H1 (cell line): ENCODE measurements around the gene TGM1. TPM values are rescaled to one million over a fixed set of nuclear protein-coding genes. Genes with fewer than 3 reads are reported as not detected.

Source experiments
- CTCF ChIA-PET: fragments of 300-600 bp; sonication (Branson Sonifier 250); formaldehyde crosslinking; loops from one replicate; lab custom pipeline; 2021; ENCODE audit not compliant: partially characterized antibody; lab: Charles Lee
- POLR2A ChIA-PET: fragments of 300-600 bp; sonication (Branson Sonifier 250); formaldehyde crosslinking; loops from one replicate; lab custom pipeline; 2021; ENCODE audit warnings: inconsistent platforms; ENCODE audit not compliant: partially characterized antibody; lab: Charles Lee
- DNase-seq, 2 experiments: peaks; one replicate each; pipeline versions ENCODE4 v3.0.0 to v3.0.0-alpha.2; 2010 to 2022; ENCODE audit warnings: low spot score in 2 of 2, low read depth in 1 of 2, mixed read lengths in 1 of 2
- FAIRE-seq: peaks from 2 replicates; lab custom pipeline; 2011; peaks lifted over from hg19 to GRCh38; lab: Jason Lieb, UNC
- H2AFZ ChIP-seq: 2 replicates; pipeline ENCODE4 v1.8.1; 2012; ENCODE audit warnings: low read length, inconsistent platforms
- H2AK5ac ChIP-seq: 2 replicates; pipeline ENCODE4 v1.6.1; 2013; ENCODE audit warnings: low read depth, low read length
- H2BK120ac ChIP-seq: replicated peaks from 2 replicates; pipeline ENCODE3; 2013; ENCODE audit warnings: low read depth, low read length, inconsistent platforms
- H2BK12ac ChIP-seq: 2 replicates; pipeline ENCODE4 v1.6.1; 2013; ENCODE audit warnings: low read depth, low read length
- H2BK15ac ChIP-seq: 2 replicates; pipeline ENCODE4 v1.6.1; 2013; ENCODE audit warnings: low read length
- H2BK20ac ChIP-seq: 2 replicates; pipeline ENCODE4 v1.6.1; 2013; ENCODE audit warnings: low read length
- H2BK5ac ChIP-seq: 2 replicates; pipeline ENCODE4 v1.6.1; 2013; ENCODE audit warnings: low read depth, low read length
- H3K14ac ChIP-seq: 2 replicates; pipeline ENCODE4 v1.6.1; 2013; ENCODE audit warnings: inconsistent platforms; ENCODE audit not compliant: insufficient read length
- H3K18ac ChIP-seq: 2 replicates; pipeline ENCODE4 v1.6.1; 2013; ENCODE audit warnings: low read length; ENCODE audit errors: extremely low read depth
- H3K23ac ChIP-seq: 2 replicates; pipeline ENCODE4 v1.6.1; 2013; ENCODE audit warnings: inconsistent platforms; ENCODE audit not compliant: insufficient read length
- H3K23me2 ChIP-seq: 2 replicates; pipeline ENCODE4 v1.6.1; 2013; ENCODE audit warnings: low read depth, low read length
- H3K27ac ChIP-seq: 2 replicates; pipeline ENCODE4 v1.6.1; 2011; ENCODE audit warnings: low read depth, low read length, inconsistent platforms
- H3K27me3 ChIP-seq, 4 experiments: replicated peaks in 1 of 4; 1 replicate in 1 of 4; 2 replicates in 3 of 4; pipeline versions ENCODE4 v1.6.1 to v1.8.1; 2011 to 2013; ENCODE audit warnings: low read length in 3 of 4, mild to moderate bottlenecking in 3 of 4, inconsistent platforms in 2 of 4, mixed read lengths in 2 of 4, moderate library complexity in 1 of 4; ENCODE audit not compliant: control insufficient read depth in 3 of 4, insufficient read depth in 3 of 4; ENCODE audit errors: extremely low read depth in 1 of 4
- H3K36me3 ChIP-seq, 4 experiments: 2 replicates each; pipeline versions ENCODE4 v1.6.1 to v1.8.1; 2011 to 2013; ENCODE audit warnings: mild to moderate bottlenecking in 4 of 4, low read length in 3 of 4, moderate library complexity in 2 of 4, control low read depth in 1 of 4, inconsistent platforms in 1 of 4; ENCODE audit not compliant: insufficient read depth in 4 of 4, control insufficient read depth in 2 of 4
- H3K4ac ChIP-seq: replicated peaks from 2 replicates; pipeline ENCODE3; 2013; ENCODE audit warnings: low read length, low read depth, mixed read lengths, inconsistent platforms; ENCODE audit not compliant: insufficient read length
- H3K4me1 ChIP-seq, 4 experiments: replicated peaks in 1 of 4; 1 replicate in 1 of 4; 2 replicates in 3 of 4; pipeline versions ENCODE4 v1.6.1 to v1.8.1; 2011 to 2013; ENCODE audit warnings: low read length in 3 of 4, inconsistent platforms in 2 of 4, mixed read lengths in 1 of 4; ENCODE audit not compliant: insufficient read depth in 4 of 4, control insufficient read depth in 3 of 4
- H3K4me2 ChIP-seq, 2 experiments: 2 replicates each; pipeline versions ENCODE4 v1.6.1 to v1.8.1; 2011 to 2013; ENCODE audit warnings: low read depth in 2 of 2, low read length in 2 of 2, control low read depth in 1 of 2, inconsistent platforms in 1 of 2, mild to moderate bottlenecking in 1 of 2; ENCODE audit not compliant: insufficient read depth in 1 of 2
- H3K4me3 ChIP-seq, 4 experiments: fragments of 200-600, 300-600 bp in 1 of 4; sonication (generic), shearing (Covaris generic), sonication (Bioruptor Twin) in 1 of 4; 2 replicates each; pipeline versions ENCODE4 v1.5.1 to v1.8.1; 2011 to 2016; ENCODE audit warnings: low read length in 4 of 4, low read depth in 3 of 4, control low read depth in 2 of 4, inconsistent platforms in 2 of 4, mild to moderate bottlenecking in 2 of 4, mixed read lengths in 1 of 4, moderate library complexity in 1 of 4; ENCODE audit not compliant: insufficient read depth in 2 of 4; ENCODE audit errors: extremely low read depth in 1 of 4
- H3K56ac ChIP-seq: replicated peaks from 2 replicates; pipeline ENCODE3; 2013; ENCODE audit warnings: low read depth, mild to moderate bottlenecking, mixed read lengths, low read length, inconsistent platforms; ENCODE audit not compliant: insufficient read length
- H3K79me1 ChIP-seq: 2 replicates; pipeline ENCODE4 v1.6.1; 2013; ENCODE audit warnings: low read depth, low read length, control low read depth
- H3K79me2 ChIP-seq, 2 experiments: 2 replicates each; pipeline versions ENCODE4 v1.6.1 to v1.8.1; 2012 to 2013; ENCODE audit warnings: low read length in 2 of 2, mild to moderate bottlenecking in 2 of 2, inconsistent platforms in 1 of 2; ENCODE audit not compliant: insufficient read depth in 2 of 2, control insufficient read depth in 1 of 2
- H3K9ac ChIP-seq, 4 experiments: replicated peaks in 1 of 4; 1 replicate in 1 of 4; 2 replicates in 3 of 4; pipeline versions ENCODE4 v1.6.1 to v1.8.1; 2011 to 2013; ENCODE audit warnings: low read depth in 3 of 4, low read length in 3 of 4, control low read depth in 2 of 4, mild to moderate bottlenecking in 2 of 4, moderate library complexity in 2 of 4, inconsistent platforms in 1 of 4; ENCODE audit errors: extremely low read depth in 1 of 4
- H3K9me3 ChIP-seq, 2 experiments: 2 replicates each; pipeline versions ENCODE4 v1.6.1 to v1.8.1; 2012 to 2013; ENCODE audit warnings: mild to moderate bottlenecking in 2 of 2, moderate library complexity in 2 of 2, control low read depth in 1 of 2, inconsistent platforms in 1 of 2, low read depth in 1 of 2, low read length in 1 of 2, mixed read lengths in 1 of 2; ENCODE audit not compliant: insufficient read depth in 2 of 2
- H4K20me1 ChIP-seq, 2 experiments: replicated peaks in 1 of 2; 2 replicates each; pipeline versions ENCODE3 to v1.8.1; 2011 to 2013; ENCODE audit warnings: inconsistent platforms in 2 of 2, low read length in 2 of 2, mild to moderate bottlenecking in 1 of 2; ENCODE audit not compliant: insufficient read depth in 2 of 2, control insufficient read depth in 1 of 2
- H4K5ac ChIP-seq: 2 replicates; pipeline ENCODE4 v1.6.1; 2013; ENCODE audit warnings: low read length, low read depth, mixed read lengths, inconsistent platforms; ENCODE audit not compliant: insufficient read length
- H4K8ac ChIP-seq: 2 replicates; pipeline ENCODE4 v1.8.0; 2013; ENCODE audit warnings: mild to moderate bottlenecking, moderate library complexity, low read length, inconsistent platforms; ENCODE audit not compliant: insufficient read depth; ENCODE audit errors: extremely low read depth
- H4K91ac ChIP-seq: replicated peaks from 2 replicates; pipeline ENCODE3; 2013; ENCODE audit warnings: low read length, mixed read lengths, inconsistent platforms; ENCODE audit not compliant: insufficient read length
- BRCA1 ChIP-seq: IDR thresholded peaks from 2 replicates; pipeline ENCODE4 v1.6.1; 2012; ENCODE audit warnings: low read depth, low read length, improper control_type of control experiment
- CREB1 ChIP-seq: IDR thresholded peaks from 2 replicates; pipeline ENCODE4 v1.6.1; 2012; ENCODE audit warnings: inconsistent platforms
- CTCF ChIP-seq, 3 experiments: IDR thresholded peaks; 1 replicate in 2 of 3; 2 replicates in 1 of 3; pipeline versions ENCODE4 v1.5.1 to v1.6.1; 2011; ENCODE audit warnings: low read length in 3 of 3, mild to moderate bottlenecking in 3 of 3, inconsistent platforms in 2 of 3, low read depth in 1 of 3, moderate library complexity in 1 of 3; ENCODE audit not compliant: insufficient read depth in 1 of 3; ENCODE audit errors: control extremely low read depth in 1 of 3
- KDM4A ChIP-seq: IDR thresholded peaks from one replicate; pipeline ENCODE4 v1.7.1; 2012; ENCODE audit warnings: low read depth, mild to moderate bottlenecking, moderate library complexity, low read length, inconsistent platforms; ENCODE audit not compliant: severe bottlenecking
- NRF1 ChIP-seq: IDR thresholded peaks from 2 replicates; pipeline ENCODE4 v1.6.1; 2011; ENCODE audit warnings: mild to moderate bottlenecking, low read depth, low read length, improper control_type of control experiment
- POLR2A ChIP-seq, 2 experiments: IDR thresholded peaks; 1 replicate in 1 of 2; 2 replicates in 1 of 2; pipeline ENCODE4 v1.6.1; 2011; ENCODE audit warnings: low read depth in 2 of 2, low read length in 2 of 2, mild to moderate bottlenecking in 2 of 2; ENCODE audit errors: control extremely low read depth in 1 of 2
- SIRT6 ChIP-seq: IDR thresholded peaks from one replicate; pipeline ENCODE4 v1.7.1; 2012; ENCODE audit warnings: low read length, inconsistent platforms
- SUZ12 ChIP-seq: fragments of 200-600 bp; sonication (generic); IDR thresholded peaks from 2 replicates; pipeline ENCODE4 v1.6.1; 2012; ENCODE audit warnings: mild to moderate bottlenecking, inconsistent platforms, low read length, moderate library complexity, mixed read lengths
- TEAD4 ChIP-seq: IDR thresholded peaks from 2 replicates; pipeline ENCODE4 v1.6.1; 2012; ENCODE audit warnings: low read depth, low read length, inconsistent platforms, mixed read lengths
- ZNF274 ChIP-seq: IDR thresholded peaks from 2 replicates; pipeline ENCODE4 v1.7.0; 2012; ENCODE audit warnings: low read length, borderline replicate concordance; ENCODE audit errors: extremely low read depth
- WGBS, 2 experiments: shearing (Covaris generic) in 1 of 2; methylation state at CpG; one replicate each; pipeline versions ENCODE4 v1.1.6 to v1.1.7; 2013 to 2015; ENCODE audit warnings: low lambda C conversion rate in 2 of 2, mixed read lengths in 2 of 2, inconsistent platforms in 1 of 2, low coverage in 1 of 2, missing lambda C conversion rate in 1 of 2; ENCODE audit not compliant: insufficient replicate concordance in 2 of 2, insufficient coverage in 1 of 2, insufficient read length in 1 of 2; ENCODE audit errors: extremely low coverage in 1 of 2, missing lambda C conversion rate in 1 of 2; 5-methylcytosine and 5-hydroxymethylcytosine counted together
- polyA plus RNA-seq, 7 experiments: library from polyadenylated mRNA; depleted of rRNA in 3 of 7; stranded (reverse) in 5 of 7; unstranded in 2 of 7; fragments of >200 nt in 5 of 7; fragments of 200-250 nt in 2 of 7; gene quantifications; 1 replicate in 5 of 7; 2 replicates in 1 of 7; 4 replicates in 1 of 7; pipeline versions ENCODE4 v1.2.1 to v1.2.3, GENCODE V29; 2011 to 2013; ENCODE audit warnings: missing spikeins in 2 of 7, mixed read lengths in 2 of 7
- total RNA-seq: library from RNA; stranded (reverse); fragmentation: NEBNext Ultra II Directional; extraction: Animal tissue kit (Norgen Biotek cat#: 25700); gene quantifications from 2 replicates; pipeline ENCODE4 v1.2.1, GENCODE V29; 2021

The TGM1 gene
- total and polyA plus RNA-seq, 2 of the 8 experiments (the other 6 are each of a cell fraction or from before 2014, with no cell fraction given): 1.8 to 2.2 TPM

DNA sequence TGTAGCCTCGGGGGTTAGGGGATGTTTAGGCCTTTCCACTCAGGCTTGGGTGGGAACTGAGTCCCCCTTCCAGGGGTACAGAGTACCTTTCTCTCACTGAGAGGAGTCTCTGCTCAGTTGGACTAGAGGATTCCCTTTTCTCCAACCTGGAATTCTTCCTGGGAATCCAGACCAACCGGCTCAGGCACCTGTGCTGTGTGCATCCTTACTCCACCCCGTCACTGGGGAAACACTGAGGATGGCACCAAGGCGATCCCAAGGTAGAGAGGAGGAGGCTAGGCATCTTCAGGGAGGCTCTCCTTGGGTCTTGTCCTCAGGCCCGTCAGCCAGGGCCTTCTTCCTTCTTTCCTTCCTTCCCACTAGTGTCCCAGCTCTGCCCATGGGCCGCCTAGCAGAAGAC is 871 bp upstream of the TGM1 start:
- Histone ChIP-seq H2BK120ac (no peak overlapping the region), H2BK5ac (no peak overlapping the region), H3K79me1 (no peaks in the 10 kb centered on the region), H3K27ac (no peak overlapping the region), H3K56ac (no peak overlapping the region), H3K23me2 (0 out of 2 replicates have a peak, but pooled peaks cover 1% of the 10 kb centered on the region), H3K27me3 (no peaks in the 10 kb centered on the region), H3K36me3 (no peaks in the 10 kb centered on the region; a peak in 3 of 8 replicates), H3K14ac (no peak overlapping the region), H3K4me3 (no peak overlapping the region), H3K79me2 (no peaks in the 10 kb centered on the region), H2BK20ac (no peak overlapping the region), H3K4ac (no peak overlapping the region), H2BK15ac (no peak overlapping the region), H2AK5ac (no peak overlapping the region), H3K9ac (no peak overlapping the region), H2BK12ac (0 out of 2 replicates have a peak overlapping the region, but pooled peaks have one; percentile 27), H3K18ac (no peak overlapping the region; the same call in 1 of the 2 replicates), H4K5ac (no peak overlapping the region), H3K4me1 (peaks cover 0 to 2% (median 0%) of the 10 kb centered on the region in 4 experiments; a peak in 1 of 7 replicates), H3K23ac (no peak overlapping the region), H4K20me1 (peaks cover 0 to 2% of the 10 kb centered on the region in 2 experiments), H4K8ac (no peak overlapping the region; the same call in 1 of the 2 replicates), H3K4me2 (no peak overlapping the region), H2AFZ (no peak overlapping the region), H3K9me3 (no peaks in the 10 kb centered on the region), H4K91ac (no peak overlapping the region)
- CTCF ChIA-PET: interaction anchor here (0.7 to 6.2 kb wide), 7 partner anchors 8 to 68 kb away, joined by 3 to 30 read pairs (median 9); partner anchors contain the start of gene TINF2
- 95% methylated on average over 5 of the region's 6 CpGs; no CpG with 5 or more reads in 1 of the 2 experiments for WGBS, 2 experiments
- FAIRE-seq: no peak
- no peak for DNase-seq
- POLR2A ChIA-PET: interaction anchor here (0.8 to 2.5 kb wide), 8 partner anchors 11 to 161 kb away, joined by 3 to 12 read pairs (median 4); partner anchors contain the start of genes CIDEB and TINF2
- TF ChIP-seq CREB1: no peak
- TF ChIP-seq SUZ12: no peak
- TF ChIP-seq POLR2A (IDR thresholded peaks at IDR 0.05; ENCODE audit: control extremely low read depth in 1 of 2, low read depth in 2 of 2, low read length in 2 of 2): no peak
- TF ChIP-seq BRCA1: no peak
- TF ChIP-seq KDM4A: no peak
- TF ChIP-seq SIRT6: no peak
- TF ChIP-seq CTCF (IDR thresholded peaks at IDR 0.05; ENCODE audit: control extremely low read depth in 1 of 3, insufficient read depth in 1 of 3, low read depth in 1 of 3, low read length in 3 of 3): no peak
- no peak for TF ChIP-seq NRF1
- TF ChIP-seq ZNF274: no peak
- TF ChIP-seq TEAD4: no peak
